GM18517 (cell line): Measurements from ENCODE around the gene MLXIPL.
"Not testable (repeated sequence)": the region's sequence is repeated elsewhere in the genome, so short reads cannot be mapped to it uniquely, and the experiment has no call there.

ENCODE experiments used
- ATAC-seq: cut with Tn5 transposase; IDR thresholded peaks from one replicate; pipeline ENCODE4 v1.9.1; 2021; ENCODE audit warnings: mild to moderate bottlenecking, moderate library complexity; ENCODE audit not compliant: unreplicated experiment

Gene MLXIPL

GRCh38 chr7:73623798-73624668, at the start of gene MLXIPL:
TSS of gene MLXIPL (minus strand) at chr7:73624522. CDS start at chr7:73624492, 30 bp downstream.
- no peak for ATAC-seq

GRCh38 chr7:73671857-73672445, 47.6 kb upstream of the MLXIPL start:
- no peak for ATAC-seq

GRCh38 chr7:73671322-73671661, 47.0 kb upstream of the MLXIPL start:
- ATAC-seq, result no peak

GRCh38 chr7:73669858-73670385, 45.6 kb upstream of the MLXIPL start:
- ATAC-seq, result no peak

GRCh38 chr7:73669288-73669701, 45.0 kb upstream of the MLXIPL start:
- ATAC-seq, result no peak

GRCh38 chr7:73668886-73669230, 44.5 kb upstream of the MLXIPL start:
- ATAC-seq, result no peak

GRCh38 chr7:73668103-73668885, 44.0 kb upstream of the MLXIPL start:
- no peak for ATAC-seq

- peak; percentile 54 for ATAC-seq
Measured at GRCh38 chr7:73667344-73668102, 43.2 kb upstream of the MLXIPL start, which contains the start of gene VPS37D. TSS of gene VPS37D (plus strand) at chr7:73667831. CDS start at chr7:73667959, 128 bp downstream.

GRCh38 chr7:73663033-73663432, 38.7 kb upstream of the MLXIPL start:
- ATAC-seq, result no peak

- ATAC-seq, result not testable (repeated sequence)
Measured at GRCh38 chr7:73660594-73660993, 36.3 kb upstream of the MLXIPL start.

- no peak for ATAC-seq
Measured at GRCh38 chr7:73659983-73660382, 35.7 kb upstream of the MLXIPL start.

GRCh38 chr7:73655309-73655708, 31.0 kb upstream of the MLXIPL start:
- ATAC-seq, result not testable (repeated sequence)

- ATAC-seq, result no peak
Measured at GRCh38 chr7:73652541-73652949, 28.2 kb upstream of the MLXIPL start.

GRCh38 chr7:73650524-73650923, 26.2 kb upstream of the MLXIPL start:
- ATAC-seq, result no peak

GRCh38 chr7:73649576-73649975, 25.3 kb upstream of the MLXIPL start:
- ATAC-seq, result no peak

GRCh38 chr7:73648593-73649332, 24.4 kb upstream of the MLXIPL start:
- ATAC-seq, result no peak

GRCh38 chr7:73647725-73648592, 23.6 kb upstream of the MLXIPL start:
- no peak for ATAC-seq

GRCh38 chr7:73646785-73647724, 22.7 kb upstream of the MLXIPL start:
- no peak for ATAC-seq
